SU-DHL-6 (cell line): ENCODE results near the gene FOXB2.

Experiments
- H2AFZ ChIP-seq: fragments of 200-600 bp; sonication (generic); 2 replicates; pipeline ENCODE4 v1.6.1; 2014; ENCODE audit warnings: low read depth, mild to moderate bottlenecking, moderate library complexity, mixed read lengths, antibody characterized with exemption, low read length; ENCODE audit not compliant: severe bottlenecking
- H3F3A ChIP-seq: fragments of 200-600 bp; shearing (Covaris generic); 2 replicates; pipeline ENCODE4 v1.6.0; 2016; ENCODE audit warnings: antibody characterized with exemption, mild to moderate bottlenecking; ENCODE audit not compliant: insufficient read depth
- H3K27ac ChIP-seq: fragments of 200-600 bp; sonication (generic); 2 replicates; pipeline ENCODE4 v1.5.1; 2016; ENCODE audit warnings: low read depth, mild to moderate bottlenecking, low read length, moderate library complexity, mixed read lengths
- H3K27me3 ChIP-seq: fragments of 200-600 bp; sonication (generic), shearing (Covaris generic); 2 replicates; pipeline ENCODE4 v1.6.0; 2014; ENCODE audit warnings: mild to moderate bottlenecking, low read length
- H3K36me3 ChIP-seq: fragments of 200-600 bp; sonication (generic); 2 replicates; pipeline ENCODE4 v1.6.1; 2014; ENCODE audit warnings: mild to moderate bottlenecking, low read length, mixed read lengths
- H3K4me2 ChIP-seq: fragments of 300-600, 200-600 bp; shearing (Covaris generic), sonication (generic); 2 replicates; pipeline ENCODE4 v1.6.0; 2014; ENCODE audit warnings: low read length, low read depth, mild to moderate bottlenecking; ENCODE audit not compliant: poor library complexity, severe bottlenecking
- H3K4me3 ChIP-seq: fragments of 200-600 bp; sonication (generic); 2 replicates; pipeline ENCODE4 v1.5.1; 2014; ENCODE audit warnings: antibody characterized with exemption, low read length, mild to moderate bottlenecking, mixed read lengths; ENCODE audit not compliant: insufficient read depth, poor library complexity, severe bottlenecking
- H3K79me2 ChIP-seq: fragments of 200-600 bp; sonication (generic); 2 replicates; pipeline ENCODE4 v1.6.1; 2014; ENCODE audit warnings: mild to moderate bottlenecking, low read length, moderate library complexity; ENCODE audit not compliant: insufficient read depth
- H3K9ac ChIP-seq: fragments of 200-600 bp; sonication (generic); 2 replicates; pipeline ENCODE4 v1.7.0; 2014; ENCODE audit warnings: mild to moderate bottlenecking, low read length
- H3K9me2 ChIP-seq: fragments of 200-600 bp; sonication (generic); replicated peaks from 2 replicates; pipeline ENCODE4 v1.6.1; 2014; ENCODE audit warnings: low read length; ENCODE audit not compliant: insufficient read depth
- H3K9me3 ChIP-seq: fragments of 200-600 bp; sonication (generic); 2 replicates; pipeline ENCODE4 v1.6.1; 2014; ENCODE audit warnings: low read length, mixed read lengths; ENCODE audit not compliant: insufficient read depth
- H4K20me1 ChIP-seq: fragments of 200-600 bp; sonication (generic); 2 replicates; pipeline ENCODE4 v1.6.1; 2014; ENCODE audit warnings: low read depth, mild to moderate bottlenecking, antibody characterized with exemption, low read length, moderate library complexity, mixed read lengths
- EZH2phosphoT487 ChIP-seq: fragments of 200-600 bp; sonication (generic), shearing (Covaris generic); conservative IDR thresholded peaks from 2 replicates; pipeline ENCODE4 v1.6.1; 2018; ENCODE audit warnings: mild to moderate bottlenecking, antibody characterized with exemption, low read length, moderate library complexity, mixed read lengths
- TF ChIP-seq, protein P1 (sequence below): fragments of 200-600 bp; sonication (generic); IDR thresholded peaks from one replicate; pipeline ENCODE4 v1.5.1; 2017; ENCODE audit warnings: antibody characterized with exemption, mild to moderate bottlenecking, low read length, moderate library complexity; ENCODE audit not compliant: insufficient read depth, poor library complexity, severe bottlenecking

Gene FOXB2

DNA sequence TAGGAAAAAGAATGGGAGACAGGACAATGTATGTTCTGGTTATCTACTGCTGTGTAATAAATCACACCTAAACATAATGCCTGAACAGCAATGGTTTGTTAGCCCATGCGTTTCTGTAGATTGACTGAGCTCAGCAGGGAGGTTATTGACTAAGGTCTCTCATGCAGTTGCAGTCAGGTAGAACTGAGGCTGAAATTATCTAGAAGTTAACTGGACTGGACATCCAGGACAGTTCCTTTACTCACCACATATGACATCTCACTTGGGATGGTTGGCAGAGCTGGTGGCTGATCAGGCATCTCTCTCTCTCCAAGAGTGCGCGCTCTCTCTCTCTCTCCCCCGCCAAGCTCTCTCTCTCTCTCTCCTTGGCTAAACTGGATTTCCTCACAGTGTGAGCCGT, 8.9 kb upstream of the FOXB2 start:
- H3K79me2 ChIP-seq: no peaks in the 10 kb centered on the region
- H3K27ac ChIP-seq: no peak overlapping the region
- H3K27me3 ChIP-seq: no peaks in the 10 kb centered on the region
- H3K9me2 ChIP-seq: no peaks in the 10 kb centered on the region
- no peak overlapping the region for H3K4me3 ChIP-seq
- H2AFZ ChIP-seq: no peak overlapping the region
- no peaks in the 10 kb centered on the region for H3K36me3 ChIP-seq
- H3K4me2 ChIP-seq: no peak overlapping the region
- H4K20me1 ChIP-seq: no peaks in the 10 kb centered on the region
- H3K9me3 ChIP-seq: no peaks in the 10 kb centered on the region
- H3K9ac ChIP-seq: no peak overlapping the region
- H3F3A ChIP-seq: no peaks in the 10 kb centered on the region
- TF ChIP-seq EZH2phosphoT487: no peak
- TF ChIP-seq, protein P1, sequence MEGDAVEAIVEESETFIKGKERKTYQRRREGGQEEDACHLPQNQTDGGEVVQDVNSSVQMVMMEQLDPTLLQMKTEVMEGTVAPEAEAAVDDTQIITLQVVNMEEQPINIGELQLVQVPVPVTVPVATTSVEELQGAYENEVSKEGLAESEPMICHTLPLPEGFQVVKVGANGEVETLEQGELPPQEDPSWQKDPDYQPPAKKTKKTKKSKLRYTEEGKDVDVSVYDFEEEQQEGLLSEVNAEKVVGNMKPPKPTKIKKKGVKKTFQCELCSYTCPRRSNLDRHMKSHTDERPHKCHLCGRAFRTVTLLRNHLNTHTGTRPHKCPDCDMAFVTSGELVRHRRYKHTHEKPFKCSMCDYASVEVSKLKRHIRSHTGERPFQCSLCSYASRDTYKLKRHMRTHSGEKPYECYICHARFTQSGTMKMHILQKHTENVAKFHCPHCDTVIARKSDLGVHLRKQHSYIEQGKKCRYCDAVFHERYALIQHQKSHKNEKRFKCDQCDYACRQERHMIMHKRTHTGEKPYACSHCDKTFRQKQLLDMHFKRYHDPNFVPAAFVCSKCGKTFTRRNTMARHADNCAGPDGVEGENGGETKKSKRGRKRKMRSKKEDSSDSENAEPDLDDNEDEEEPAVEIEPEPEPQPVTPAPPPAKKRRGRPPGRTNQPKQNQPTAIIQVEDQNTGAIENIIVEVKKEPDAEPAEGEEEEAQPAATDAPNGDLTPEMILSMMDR: no peak

GRCh38 chr9:77011973-77012821, 7.3 kb upstream of the FOXB2 start:
- H4K20me1 ChIP-seq: no peaks in the 10 kb centered on the region
- no peaks in the 10 kb centered on the region for H3K27me3 ChIP-seq
- H3K9me3 ChIP-seq: no peaks in the 10 kb centered on the region
- no peak overlapping the region for H3K4me2 ChIP-seq
- H3K4me3 ChIP-seq: no peak overlapping the region
- H3K9ac ChIP-seq: no peak overlapping the region
- H3K27ac ChIP-seq: no peak overlapping the region
- H3K36me3 ChIP-seq: no peaks in the 10 kb centered on the region
- no peaks in the 10 kb centered on the region for H3K9me2 ChIP-seq
- no peaks in the 10 kb centered on the region for H3F3A ChIP-seq
- TF ChIP-seq, protein P1: peak; percentile 78
- no peak for TF ChIP-seq EZH2phosphoT487
- no peaks in the 10 kb centered on the region for H3K79me2 ChIP-seq
- peak overlapping the region; percentile 81 for H2AFZ ChIP-seq

- no peak overlapping the region for H3K9ac ChIP-seq
- no peak overlapping the region for H2AFZ ChIP-seq
- H3K79me2 ChIP-seq: no peaks in the 10 kb centered on the region
- no peak overlapping the region for H3K4me2 ChIP-seq
- H3F3A ChIP-seq: no peaks in the 10 kb centered on the region
- no peaks in the 10 kb centered on the region for H3K9me2 ChIP-seq
- H3K4me3 ChIP-seq: no peak overlapping the region
- no peaks in the 10 kb centered on the region for H4K20me1 ChIP-seq
- TF ChIP-seq, protein P1: no peak
- no peak for TF ChIP-seq EZH2phosphoT487
- H3K36me3 ChIP-seq: no peaks in the 10 kb centered on the region
- no peaks in the 10 kb centered on the region for H3K9me3 ChIP-seq
- H3K27me3 ChIP-seq: no peaks in the 10 kb centered on the region
- H3K27ac ChIP-seq: no peak overlapping the region
Measured at GRCh38 chr9:77013206-77013931, 6.1 kb upstream of the FOXB2 start.
